ENCODE results near the gene FHIT.

FHIT gene

DNA sequence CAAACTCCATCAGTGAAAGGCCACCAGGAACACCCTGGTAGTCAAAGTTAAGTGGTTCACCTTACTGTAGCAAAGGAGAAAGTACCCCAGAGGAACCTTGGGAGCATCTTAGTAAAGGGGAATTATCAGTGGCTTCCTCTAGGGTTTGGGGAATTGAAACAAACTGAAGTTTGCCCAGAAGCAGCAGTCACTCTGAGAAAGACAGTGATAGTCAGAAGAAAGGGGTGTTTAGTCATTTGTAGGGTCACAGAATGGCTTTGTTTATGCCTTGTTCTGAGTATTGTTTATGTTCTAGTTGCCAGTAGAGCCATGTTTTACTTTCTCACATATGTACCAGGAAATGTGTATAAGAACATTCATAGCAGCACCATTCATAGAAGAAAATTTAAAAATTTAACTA, 93.8 kb downstream of the FHIT start:
- H3K27me3 ChIP-seq (ENCODE audit: insufficient read depth, low read length, poor library complexity), result no peaks in the 10 kb centered on the region
- no peak overlapping the region for H3K27ac ChIP-seq (ENCODE audit: low read depth, low read length)
- DNase-seq, result no peak
- no peak overlapping the region for H4K5ac ChIP-seq (ENCODE audit: low read length)
- H3K23ac ChIP-seq (ENCODE audit: low read length), result no peak overlapping the region
- no peak overlapping the region for H3K4ac ChIP-seq (ENCODE audit: low read depth, low read length)
- H3K18ac ChIP-seq (ENCODE audit: low read length), result no peak overlapping the region
- no peak overlapping the region for H3K4me2 ChIP-seq (ENCODE audit: low read length)
- H3K4me3 ChIP-seq (ENCODE audit: low read length), result no peak overlapping the region
- H2BK5ac ChIP-seq (ENCODE audit: low read length), result no peak overlapping the region
- no peaks in the 10 kb centered on the region for H3K79me1 ChIP-seq (ENCODE audit: low read length)
- H3K56ac ChIP-seq (ENCODE audit: low read length), result no peak overlapping the region
- no peak overlapping the region for H2AK5ac ChIP-seq (ENCODE audit: low read length)
- H2BK120ac ChIP-seq (ENCODE audit: low read depth, low read length), result no peak overlapping the region
- H2BK15ac ChIP-seq (replicated peaks; ENCODE audit: low read depth), result no peak overlapping the region
- H3K9ac ChIP-seq (ENCODE audit: low read length), result no peak overlapping the region
- no peaks in the 10 kb centered on the region for H3K36me3 ChIP-seq (ENCODE audit: control insufficient read depth, insufficient read depth, low read length)
- no peaks in the 10 kb centered on the region for H3K4me1 ChIP-seq (ENCODE audit: control insufficient read depth, low read depth, low read length)
- no peak overlapping the region for H4K8ac ChIP-seq (ENCODE audit: low read depth, low read length)
- no peaks in the 10 kb centered on the region for H3K79me2 ChIP-seq (ENCODE audit: control insufficient read depth, insufficient read depth, low read length)

DNA sequence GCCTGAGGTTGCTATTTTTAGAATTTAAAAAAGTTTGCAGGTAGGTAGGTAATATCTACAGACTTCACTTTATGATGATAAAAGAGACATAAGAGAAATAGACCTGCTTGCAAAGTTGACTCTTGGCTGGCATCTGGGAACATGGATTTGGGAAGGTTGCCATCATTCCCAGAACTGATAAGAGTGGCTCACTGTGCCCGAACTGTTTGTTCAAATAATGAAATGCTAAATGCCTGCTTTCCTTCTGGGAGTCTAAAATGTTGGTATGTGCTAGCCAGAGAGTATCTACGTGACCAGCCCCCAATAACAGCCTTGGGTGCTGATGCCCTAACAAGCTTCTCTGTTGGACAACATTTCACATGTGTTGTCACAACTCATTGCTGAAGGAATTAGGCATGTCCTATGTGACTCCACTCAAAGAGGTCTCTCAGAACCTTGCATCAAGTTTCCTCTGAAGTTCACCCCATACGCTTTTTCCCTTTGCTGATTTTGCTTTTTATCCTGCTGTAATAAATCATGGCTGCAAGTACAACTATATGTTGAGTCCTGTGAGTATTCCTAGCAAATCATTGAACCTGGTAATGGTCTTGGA, 95.5 kb downstream of the FHIT start:
- Histone ChIP-seq H4K8ac (ENCODE audit: low read depth, low read length) (no peak overlapping the region), H2BK120ac (ENCODE audit: low read depth, low read length) (no peak overlapping the region), H3K4me2 (ENCODE audit: low read length) (no peak overlapping the region), H2BK5ac (ENCODE audit: low read length) (no peak overlapping the region), H3K27me3 (ENCODE audit: insufficient read depth, low read length, poor library complexity) (no peaks in the 10 kb centered on the region), H4K5ac (ENCODE audit: low read length) (no peak overlapping the region), H3K79me2 (ENCODE audit: control insufficient read depth, insufficient read depth, low read length) (no peaks in the 10 kb centered on the region), H3K79me1 (ENCODE audit: low read length) (no peaks in the 10 kb centered on the region), H3K56ac (ENCODE audit: low read length) (no peak overlapping the region), H2BK15ac (replicated peaks; ENCODE audit: low read depth) (no peak overlapping the region), H3K4me1 (ENCODE audit: control insufficient read depth, low read depth, low read length) (no peaks in the 10 kb centered on the region), H3K4ac (ENCODE audit: low read depth, low read length) (no peak overlapping the region), H2AK5ac (ENCODE audit: low read length) (no peak overlapping the region), H3K18ac (ENCODE audit: low read length) (no peak overlapping the region), H3K9ac (ENCODE audit: low read length) (no peak overlapping the region), H3K4me3 (ENCODE audit: low read length) (no peak overlapping the region), H3K36me3 (ENCODE audit: control insufficient read depth, insufficient read depth, low read length) (no peaks in the 10 kb centered on the region), H3K23ac (ENCODE audit: low read length) (no peak overlapping the region), H3K27ac (ENCODE audit: low read depth, low read length) (no peak overlapping the region)
- no CpG with 5 or more reads among the region's 3 CpGs for WGBS (ENCODE audit: extremely low coverage, insufficient coverage, low lambda C conversion rate)
- no peak for DNase-seq

GRCh38 chr3:61154457-61155198, 96.6 kb downstream of the FHIT start:
- Histone ChIP-seq H3K79me1 (ENCODE audit: low read length) (no peaks in the 10 kb centered on the region), H2BK120ac (ENCODE audit: low read depth, low read length) (no peak overlapping the region), H3K4me2 (ENCODE audit: low read length) (no peak overlapping the region), H3K4ac (ENCODE audit: low read depth, low read length) (no peak overlapping the region), H3K79me2 (ENCODE audit: control insufficient read depth, insufficient read depth, low read length) (no peaks in the 10 kb centered on the region), H3K4me3 (ENCODE audit: low read length) (no peak overlapping the region), H2BK5ac (ENCODE audit: low read length) (no peak overlapping the region), H4K8ac (ENCODE audit: low read depth, low read length) (no peak overlapping the region), H3K9ac (ENCODE audit: low read length) (no peak overlapping the region), H3K18ac (ENCODE audit: low read length) (no peak overlapping the region), H3K27me3 (ENCODE audit: insufficient read depth, low read length, poor library complexity) (no peaks in the 10 kb centered on the region), H4K5ac (ENCODE audit: low read length) (no peak overlapping the region), H2BK15ac (replicated peaks; ENCODE audit: low read depth) (no peak overlapping the region), H2AK5ac (ENCODE audit: low read length) (no peak overlapping the region), H3K36me3 (ENCODE audit: control insufficient read depth, insufficient read depth, low read length) (no peaks in the 10 kb centered on the region), H3K4me1 (ENCODE audit: control insufficient read depth, low read depth, low read length) (no peaks in the 10 kb centered on the region), H3K27ac (ENCODE audit: low read depth, low read length) (no peak overlapping the region), H3K56ac (ENCODE audit: low read length) (no peak overlapping the region), H3K23ac (ENCODE audit: low read length) (no peak overlapping the region)
- DNase-seq, result no peak
- WGBS (ENCODE audit: extremely low coverage, insufficient coverage, low lambda C conversion rate), result no CpG with 5 or more reads among the region's 7 CpGs

- Histone ChIP-seq H4K8ac (ENCODE audit: low read depth, low read length) (no peak overlapping the region), H2BK15ac (replicated peaks; ENCODE audit: low read depth) (no peak overlapping the region), H3K56ac (ENCODE audit: low read length) (no peak overlapping the region), H2BK120ac (ENCODE audit: low read depth, low read length) (no peak overlapping the region), H3K23ac (ENCODE audit: low read length) (no peak overlapping the region), H3K4me2 (ENCODE audit: low read length) (no peak overlapping the region), H3K36me3 (ENCODE audit: control insufficient read depth, insufficient read depth, low read length) (no peaks in the 10 kb centered on the region), H4K5ac (ENCODE audit: low read length) (no peak overlapping the region), H3K79me1 (ENCODE audit: low read length) (no peaks in the 10 kb centered on the region), H3K27me3 (ENCODE audit: insufficient read depth, low read length, poor library complexity) (no peaks in the 10 kb centered on the region), H3K4me1 (ENCODE audit: control insufficient read depth, low read depth, low read length) (no peaks in the 10 kb centered on the region), H3K18ac (ENCODE audit: low read length) (no peak overlapping the region), H3K4ac (ENCODE audit: low read depth, low read length) (no peak overlapping the region), H3K9ac (ENCODE audit: low read length) (no peak overlapping the region), H3K79me2 (ENCODE audit: control insufficient read depth, insufficient read depth, low read length) (no peaks in the 10 kb centered on the region), H3K4me3 (ENCODE audit: low read length) (no peak overlapping the region), H2BK5ac (ENCODE audit: low read length) (no peak overlapping the region), H3K27ac (ENCODE audit: low read depth, low read length) (no peak overlapping the region), H2AK5ac (ENCODE audit: low read length) (no peak overlapping the region)
- no peak for DNase-seq
- no CpG with 5 or more reads among the region's 1 CpG for WGBS (ENCODE audit: extremely low coverage, insufficient coverage, low lambda C conversion rate)
Observed at GRCh38 chr3:61152071-61152470, 99.2 kb downstream of the FHIT start.

DNA sequence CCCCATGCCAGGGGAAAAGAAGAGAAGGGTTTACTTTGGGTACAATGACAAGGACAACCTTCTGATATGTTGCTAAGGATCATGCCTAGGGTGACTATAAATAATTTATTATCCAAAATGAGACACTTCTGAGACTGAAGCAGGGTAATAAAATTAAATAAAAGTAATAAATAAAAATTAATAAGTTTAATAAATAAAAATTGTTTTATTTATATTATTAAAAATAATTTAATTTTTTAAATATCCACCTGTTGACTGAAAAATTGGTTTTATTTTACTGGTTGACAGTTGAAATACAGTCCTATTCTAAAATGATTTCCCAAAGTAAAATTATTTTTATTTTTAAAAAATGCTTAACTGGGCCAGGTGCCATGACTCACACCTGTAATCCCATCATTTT, 102.0 kb downstream of the FHIT start:
- Histone ChIP-seq H3K56ac (ENCODE audit: low read length) (no peak overlapping the region), H2BK5ac (ENCODE audit: low read length) (no peak overlapping the region), H3K9ac (ENCODE audit: low read length) (no peak overlapping the region), H2BK120ac (ENCODE audit: low read depth, low read length) (no peak overlapping the region), H3K23ac (ENCODE audit: low read length) (no peak overlapping the region), H3K4me2 (ENCODE audit: low read length) (no peak overlapping the region), H2AK5ac (ENCODE audit: low read length) (no peak overlapping the region), H4K8ac (ENCODE audit: low read depth, low read length) (no peak overlapping the region), H3K79me2 (ENCODE audit: control insufficient read depth, insufficient read depth, low read length) (no peaks in the 10 kb centered on the region), H2BK15ac (replicated peaks; ENCODE audit: low read depth) (no peak overlapping the region), H3K4ac (ENCODE audit: low read depth, low read length) (no peak overlapping the region), H4K5ac (ENCODE audit: low read length) (no peak overlapping the region), H3K27ac (ENCODE audit: low read depth, low read length) (no peak overlapping the region), H3K36me3 (ENCODE audit: control insufficient read depth, insufficient read depth, low read length) (no peaks in the 10 kb centered on the region), H3K4me3 (ENCODE audit: low read length) (no peak overlapping the region), H3K18ac (ENCODE audit: low read length) (no peak overlapping the region), H3K4me1 (ENCODE audit: control insufficient read depth, low read depth, low read length) (no peaks in the 10 kb centered on the region), H3K27me3 (ENCODE audit: insufficient read depth, low read length, poor library complexity) (no peaks in the 10 kb centered on the region), H3K79me1 (ENCODE audit: low read length) (no peaks in the 10 kb centered on the region)
- DNase-seq, result no peak
